GM23338 (cell line): Measurements from ENCODE around the gene DYSF.

Source experiments
- CREB1 ChIP-seq: fragments of 250-450 bp; sonication (Bioruptor Pico); IDR thresholded peaks from 2 replicates; pipeline ENCODE4 v1.5.0; 2020; ENCODE audit warnings: low read depth, mild to moderate bottlenecking, moderate library complexity
- EZH2 ChIP-seq: fragments of 200-600 bp; sonication (generic); IDR thresholded peaks from one replicate; pipeline ENCODE4 v1.8.0; 2017; ENCODE audit warnings: antibody characterized with exemption, mild to moderate bottlenecking, low read depth; ENCODE audit not compliant: unreplicated experiment
- EZH2phosphoT487 ChIP-seq: fragments of 200-600 bp; sonication (generic); IDR thresholded peaks from one replicate; pipeline ENCODE4 v1.8.1; 2018; ENCODE audit warnings: antibody characterized with exemption; ENCODE audit not compliant: unreplicated experiment
- JUNB ChIP-seq: IDR thresholded peaks from one replicate; pipeline ENCODE4 v1.6.1; 2016; ENCODE audit warnings: antibody characterized with exemption; ENCODE audit not compliant: unreplicated experiment
- POLR2AphosphoS5 ChIP-seq: IDR thresholded peaks from 2 replicates; pipeline ENCODE4 v1.6.1; 2016; ENCODE audit warnings: antibody characterized with exemption, low read depth
- REST ChIP-seq: IDR thresholded peaks from one replicate; pipeline ENCODE4 v1.6.1; 2018; ENCODE audit warnings: antibody characterized with exemption; ENCODE audit not compliant: unreplicated experiment
- ZNF114 ChIP-seq: fragments of 250-450 bp; sonication (Bioruptor Pico); IDR thresholded peaks from 2 replicates; pipeline ENCODE4 v1.5.0; 2020; ENCODE audit warnings: mild to moderate bottlenecking, moderate library complexity
- ZNF331 ChIP-seq: fragments of 250-450 bp; sonication (Bioruptor Pico); IDR thresholded peaks from 2 replicates; pipeline ENCODE4 v1.5.0; 2020; ENCODE audit warnings: low read depth, mild to moderate bottlenecking, moderate library complexity
- ZNF462 ChIP-seq: fragments of 250-450 bp; sonication (Bioruptor Pico); IDR thresholded peaks from 2 replicates; pipeline ENCODE4 v1.5.0; 2020; ENCODE audit warnings: mild to moderate bottlenecking, moderate library complexity
- TF ChIP-seq, protein P1 (sequence below), 2 experiments: fragments of 200-600 bp in 1 of 2; sonication (generic) in 1 of 2; conservative IDR thresholded peaks; 2 replicates each; pipeline versions ENCODE4 v1.5.1 to v1.6.1; 2016 to 2017; ENCODE audit warnings: antibody characterized with exemption in 2 of 2, low read depth in 2 of 2, mild to moderate bottlenecking in 2 of 2, moderate library complexity in 1 of 2

- TF ChIP-seq, protein P1, sequence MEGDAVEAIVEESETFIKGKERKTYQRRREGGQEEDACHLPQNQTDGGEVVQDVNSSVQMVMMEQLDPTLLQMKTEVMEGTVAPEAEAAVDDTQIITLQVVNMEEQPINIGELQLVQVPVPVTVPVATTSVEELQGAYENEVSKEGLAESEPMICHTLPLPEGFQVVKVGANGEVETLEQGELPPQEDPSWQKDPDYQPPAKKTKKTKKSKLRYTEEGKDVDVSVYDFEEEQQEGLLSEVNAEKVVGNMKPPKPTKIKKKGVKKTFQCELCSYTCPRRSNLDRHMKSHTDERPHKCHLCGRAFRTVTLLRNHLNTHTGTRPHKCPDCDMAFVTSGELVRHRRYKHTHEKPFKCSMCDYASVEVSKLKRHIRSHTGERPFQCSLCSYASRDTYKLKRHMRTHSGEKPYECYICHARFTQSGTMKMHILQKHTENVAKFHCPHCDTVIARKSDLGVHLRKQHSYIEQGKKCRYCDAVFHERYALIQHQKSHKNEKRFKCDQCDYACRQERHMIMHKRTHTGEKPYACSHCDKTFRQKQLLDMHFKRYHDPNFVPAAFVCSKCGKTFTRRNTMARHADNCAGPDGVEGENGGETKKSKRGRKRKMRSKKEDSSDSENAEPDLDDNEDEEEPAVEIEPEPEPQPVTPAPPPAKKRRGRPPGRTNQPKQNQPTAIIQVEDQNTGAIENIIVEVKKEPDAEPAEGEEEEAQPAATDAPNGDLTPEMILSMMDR (conservative IDR thresholded peaks at IDR 0.05; ENCODE audit: low read depth in 2 of 2) = no peak
- TF ChIP-seq EZH2phosphoT487 (no peak), EZH2 (no peak), JUNB (no peak), REST (no peak), POLR2AphosphoS5 (no peak), ZNF114 (CRISPR knock-in tag) (no peak), CREB1 (no peak), ZNF331 (no peak), ZNF462 (CRISPR knock-in tag) (no peak)
Measured at GRCh38 chr2:71634567-71634966, 181.2 kb downstream of the DYSF start.
